GM19467 (cell line): ENCODE data around the gene ZIC4.

Source experiments
- ATAC-seq: cut with Tn5 transposase; IDR thresholded peaks from one replicate; pipeline ENCODE4 v1.9.1; 2021; ENCODE audit warnings: mild to moderate bottlenecking, moderate library complexity; ENCODE audit not compliant: unreplicated experiment

Gene ZIC4

GRCh38 chr3:147406028-147406931, at the start of gene ZIC4:
Gene ZIC4, minus strand, starts transcription at chr3:147406543. Its CDS starts 3,746 bp downstream, at chr3:147402797.
- no peak for ATAC-seq

DNA sequence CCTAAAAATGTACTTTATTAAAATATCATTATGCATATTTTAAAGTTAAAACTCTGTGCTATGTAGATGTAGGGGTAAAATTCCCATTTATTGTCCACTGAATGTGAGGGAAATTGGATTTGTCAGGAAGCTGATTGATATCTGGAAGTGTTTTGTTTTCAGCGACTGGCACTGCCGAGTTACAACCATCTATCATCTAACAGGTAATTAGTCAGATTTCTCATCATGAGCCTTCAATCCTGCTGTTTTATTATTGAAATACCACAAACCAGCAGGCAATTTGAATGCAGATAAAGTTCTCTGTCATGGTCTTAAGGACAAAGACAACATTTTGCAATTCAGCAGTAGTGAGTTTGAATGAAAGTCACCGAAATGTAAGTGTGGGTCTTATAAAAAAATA, 43.3 kb upstream of the ZIC4 start:
- ATAC-seq: no peak

- no peak for ATAC-seq
Observed at GRCh38 chr3:147447224-147447623, 40.9 kb upstream of the ZIC4 start.

DNA sequence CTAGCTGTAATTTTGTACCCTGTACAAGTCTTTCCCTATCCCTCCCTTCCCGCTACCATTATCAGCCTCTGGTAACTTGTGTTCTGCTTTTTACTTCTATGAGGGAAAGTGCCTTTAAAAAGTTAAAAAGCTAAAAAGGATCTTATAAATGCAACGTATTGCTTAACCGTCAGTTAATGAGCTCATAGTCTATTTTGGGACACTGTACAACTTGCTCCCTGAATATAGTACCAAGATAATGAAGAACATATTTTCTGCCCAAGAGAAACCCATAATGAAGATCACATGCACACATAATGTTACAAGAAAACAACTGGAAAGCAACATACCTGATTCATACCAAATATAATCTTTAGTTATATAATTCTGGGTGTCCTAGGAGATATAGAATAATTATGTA, 25.4 kb upstream of the ZIC4 start:
- ATAC-seq: no peak

- no peak for ATAC-seq
Observed at GRCh38 chr3:147428754-147429153, 22.4 kb upstream of the ZIC4 start.

DNA sequence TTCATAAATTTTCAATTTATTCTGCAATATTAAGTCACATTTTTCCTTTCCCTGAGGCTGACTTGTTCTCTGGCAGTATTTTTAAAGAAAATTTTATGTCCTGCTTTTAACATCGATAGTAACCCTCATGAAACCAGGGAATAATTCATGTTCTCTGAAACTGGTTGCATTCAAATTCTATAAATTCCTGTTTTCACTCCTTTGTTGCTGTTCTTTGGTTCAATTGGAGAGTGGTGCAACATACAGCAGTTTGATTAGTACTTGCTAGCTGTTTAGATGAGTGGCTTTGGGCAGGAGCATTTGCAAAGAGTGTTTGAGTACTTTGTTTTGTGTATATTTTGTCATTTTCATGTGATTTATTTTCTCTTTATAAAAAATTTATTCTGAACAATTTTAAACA, 22.0 kb upstream of the ZIC4 start:
- no peak for ATAC-seq

GRCh38 chr3:147427746-147428145, 21.4 kb upstream of the ZIC4 start:
- ATAC-seq: no peak

DNA sequence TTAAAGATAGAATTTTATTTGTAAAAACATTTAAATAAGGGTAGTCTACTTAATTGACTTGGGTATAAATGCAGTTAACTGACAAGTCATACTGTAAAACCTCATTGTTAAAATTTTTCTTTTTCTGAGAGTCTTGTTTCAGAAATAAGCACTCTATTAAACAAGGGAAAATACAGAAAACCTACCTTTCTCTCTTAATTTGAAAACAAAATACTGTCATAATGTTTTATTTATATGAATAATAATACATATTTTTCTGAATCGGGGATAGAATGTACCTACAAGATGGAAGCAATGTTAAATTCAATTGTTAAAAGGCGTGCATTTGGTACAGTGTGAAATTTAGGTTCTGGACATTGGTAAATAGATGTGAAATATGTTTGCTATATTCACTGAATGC, 20.6 kb upstream of the ZIC4 start:
- no peak for ATAC-seq

DNA sequence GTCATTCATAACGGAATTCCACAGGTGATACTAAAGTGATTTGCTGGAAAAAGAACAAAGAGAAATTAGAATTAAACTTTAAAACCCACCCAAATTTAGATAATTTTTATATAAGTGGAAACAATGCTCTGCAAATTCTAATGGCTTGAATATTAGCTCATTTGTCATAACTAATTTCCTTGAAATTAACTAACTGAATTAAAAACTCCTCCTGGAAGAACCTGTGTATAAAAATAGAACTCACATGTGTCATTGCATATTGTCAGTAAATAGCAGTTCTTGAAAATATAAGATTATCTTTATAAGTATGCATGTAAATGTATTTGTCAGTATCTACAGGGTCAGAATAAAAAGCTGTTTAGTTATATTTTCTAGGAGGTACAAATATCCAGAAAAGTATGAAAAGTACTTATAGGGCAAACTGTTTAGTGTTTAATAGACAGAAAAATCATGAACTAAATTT, 19.1 kb upstream of the ZIC4 start:
- no peak for ATAC-seq

GRCh38 chr3:147424581-147425387, 18.4 kb upstream of the ZIC4 start:
- no peak for ATAC-seq

GRCh38 chr3:147423798-147424580, 17.6 kb upstream of the ZIC4 start:
- no peak for ATAC-seq

- no peak for ATAC-seq
Observed at GRCh38 chr3:147423537-147423797, 17.1 kb upstream of the ZIC4 start.

DNA sequence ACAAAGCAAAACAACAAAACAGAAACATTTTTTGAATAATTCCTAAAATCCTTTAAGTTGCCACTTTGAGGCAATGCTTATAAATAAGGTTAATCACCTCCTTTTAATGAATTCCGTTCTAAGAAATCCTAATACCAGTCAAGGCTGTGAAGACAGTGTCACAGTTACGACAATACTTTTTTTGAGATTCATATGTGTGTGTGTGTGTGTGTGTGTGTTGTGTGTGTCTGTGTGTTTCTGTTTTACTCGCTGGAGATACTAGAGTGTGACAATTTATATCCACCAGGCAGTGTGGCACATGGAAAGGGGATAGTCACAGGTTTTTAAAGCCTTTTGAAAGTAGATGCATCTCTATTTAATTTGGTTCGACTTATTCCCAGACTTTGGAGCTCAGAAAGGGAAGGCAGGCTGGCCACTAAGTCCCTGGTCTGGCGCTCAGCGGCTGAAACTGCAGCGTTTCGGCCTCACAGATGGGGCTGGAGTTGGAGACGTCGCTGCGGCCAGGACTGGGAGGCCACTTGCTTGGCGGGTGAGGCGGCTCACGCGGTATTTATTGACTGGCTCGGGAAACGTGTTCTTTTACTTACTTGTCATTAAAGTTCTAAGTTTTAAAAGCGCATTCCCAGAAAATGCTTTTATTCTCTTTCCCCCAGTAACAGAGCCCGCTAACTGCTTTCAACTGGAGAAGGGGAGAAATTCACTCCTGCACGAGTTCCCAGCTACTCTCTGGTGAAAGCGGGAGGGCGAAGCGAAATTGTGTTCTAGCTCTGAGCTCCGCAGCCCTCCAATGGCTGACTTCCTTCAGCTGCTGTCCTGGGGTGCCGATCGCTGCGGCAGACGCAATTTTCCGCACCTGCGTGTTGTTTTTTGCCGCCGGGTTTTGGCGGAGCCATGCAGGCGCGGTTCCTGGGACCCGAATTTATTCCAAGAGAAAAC, 16.5 kb upstream of the ZIC4 start:
- no peak for ATAC-seq

DNA sequence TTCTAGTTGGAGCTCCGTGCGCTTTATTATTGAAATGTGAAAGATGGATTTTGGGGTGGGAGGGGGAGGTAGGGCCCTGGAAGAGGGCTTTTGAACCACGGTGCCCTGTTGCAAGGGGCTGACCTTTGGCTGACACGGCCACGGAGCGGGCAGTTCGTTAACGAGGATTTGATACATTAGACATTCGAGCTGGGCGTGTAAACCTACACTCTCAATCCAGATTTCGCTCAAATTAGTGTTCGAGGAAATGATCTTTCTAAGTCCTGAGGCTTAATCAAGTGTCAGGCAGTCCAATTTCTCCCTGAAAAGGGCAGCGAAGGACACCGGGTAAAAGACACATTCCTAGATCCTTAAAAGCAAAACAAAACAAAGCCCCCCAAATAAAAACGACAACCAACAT, 15.9 kb upstream of the ZIC4 start:
- ATAC-seq: no peak

DNA sequence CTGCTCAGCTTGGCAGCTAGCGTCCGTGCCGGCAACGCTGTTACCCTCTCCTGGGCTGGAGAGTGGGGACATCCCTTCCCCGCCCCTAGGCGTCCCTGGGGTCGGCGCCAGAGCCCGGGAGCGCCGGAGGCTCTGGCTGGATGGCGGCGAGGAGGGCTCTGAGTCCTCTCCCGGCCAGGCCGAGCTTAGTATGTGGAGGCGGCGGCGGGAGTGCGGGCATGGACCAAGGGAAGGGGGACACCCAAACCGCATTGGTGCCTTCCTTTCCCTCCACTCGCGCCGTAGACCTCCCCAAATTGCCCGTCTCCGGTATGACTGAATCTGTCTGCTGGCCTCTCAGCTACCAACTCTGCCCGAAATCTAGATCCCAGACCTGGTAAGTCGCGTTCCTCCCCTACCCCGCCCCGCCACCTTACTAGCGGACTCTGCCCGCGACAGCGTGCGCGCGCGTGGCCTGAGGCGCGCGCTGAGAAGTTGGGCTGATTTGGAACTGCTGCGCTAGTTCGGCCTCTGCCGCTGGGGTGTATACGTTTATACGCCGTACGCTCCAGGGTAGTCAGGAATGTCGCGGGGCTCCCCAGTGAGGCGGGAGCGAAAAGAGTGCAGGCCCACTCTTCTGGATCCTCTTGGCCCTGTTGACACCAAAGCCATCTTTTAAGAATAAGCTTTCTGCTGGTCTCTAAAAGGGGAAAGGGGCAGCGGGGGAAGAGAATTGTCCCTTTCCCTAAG, 15.0 kb upstream of the ZIC4 start:
- ATAC-seq: no peak

DNA sequence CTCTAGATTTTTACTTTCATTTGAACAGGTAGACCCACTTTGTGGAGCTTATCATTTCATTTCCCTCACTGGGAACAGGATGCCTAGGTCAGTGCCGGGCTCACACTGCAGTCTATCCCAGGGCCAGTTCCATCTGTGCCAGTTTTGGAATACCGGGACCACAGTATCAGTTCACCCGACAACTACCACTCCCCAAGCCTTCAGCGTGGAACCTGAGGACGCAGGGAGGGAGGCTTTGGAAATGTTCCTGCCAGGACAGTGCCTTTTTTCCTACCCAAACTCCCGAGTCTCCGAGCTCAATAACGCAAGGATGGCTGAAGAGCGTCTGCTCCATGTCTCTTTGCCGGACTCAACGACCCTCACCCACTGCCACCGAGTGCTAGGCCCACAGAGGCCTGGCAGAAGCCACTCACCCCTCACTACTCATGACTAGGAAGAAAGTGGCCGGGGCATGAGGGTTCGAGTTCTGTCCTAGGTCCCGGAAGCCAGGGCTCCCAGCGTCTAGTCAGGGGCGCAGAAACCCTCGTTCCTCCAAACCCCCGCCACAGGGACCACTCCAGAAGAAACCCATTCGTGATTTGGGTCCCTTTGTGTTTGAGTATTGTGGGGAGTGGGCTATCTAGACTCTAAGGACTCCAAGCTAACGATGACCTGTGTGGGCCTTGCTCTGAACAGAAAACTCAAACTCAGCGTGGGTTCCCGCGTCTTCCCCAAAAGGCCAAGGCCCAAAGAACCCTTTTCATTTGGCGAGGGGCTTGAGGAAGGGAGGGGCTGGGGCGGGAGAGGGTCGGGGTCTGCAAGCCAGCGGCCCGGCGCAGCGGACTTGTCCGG, 14.2 kb upstream of the ZIC4 start:
- no peak for ATAC-seq

GRCh38 chr3:147419781-147420224, 13.5 kb upstream of the ZIC4 start:
- ATAC-seq: no peak

DNA sequence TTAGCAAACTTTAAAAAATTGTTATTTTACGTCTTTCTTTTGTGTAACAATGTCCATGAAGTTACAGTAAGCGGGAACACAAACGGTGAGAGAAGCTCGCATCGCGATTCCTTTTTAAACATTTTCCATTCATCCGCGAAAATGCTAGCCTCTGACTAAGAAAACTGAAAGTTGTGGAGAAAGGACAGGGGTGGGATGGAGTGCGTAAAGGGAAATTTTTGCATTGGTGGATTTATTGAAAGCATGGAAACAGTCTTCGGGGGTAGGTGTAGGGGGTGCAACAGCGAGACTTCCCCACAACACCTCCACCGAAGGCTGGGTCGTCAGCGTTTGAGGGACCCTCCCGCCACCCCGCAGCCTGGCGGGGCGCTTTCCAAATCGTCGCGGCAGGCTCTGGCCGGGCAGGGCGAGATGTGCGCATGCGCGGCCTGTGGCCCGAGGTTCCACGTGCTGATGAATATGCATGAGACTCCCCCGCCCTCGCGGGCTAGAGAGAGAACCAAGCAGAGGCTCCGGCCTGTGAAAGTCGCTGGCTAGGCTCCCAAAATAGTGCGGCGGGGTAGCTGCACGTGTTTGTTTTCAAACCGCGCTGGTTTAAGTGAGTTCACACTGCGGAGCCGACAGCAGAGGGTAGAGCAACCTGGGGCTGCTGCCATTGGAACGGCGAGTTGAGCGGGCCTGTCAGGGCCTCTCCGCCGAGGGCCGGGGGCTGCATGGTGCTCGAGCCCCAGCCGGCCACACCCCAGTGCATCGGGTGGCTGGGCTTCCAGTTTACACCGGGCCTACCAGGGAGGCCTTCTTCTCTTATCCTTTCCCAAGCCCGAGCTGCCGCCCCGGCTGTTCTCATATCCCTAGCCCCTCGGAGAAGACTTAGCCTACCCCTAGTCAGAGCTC, 12.7 kb upstream of the ZIC4 start:
- no peak for ATAC-seq
